Neural cell (in vitro differentiated cells): ENCODE measurements around the gene PBX1. TPM values are rescaled to one million over a fixed set of nuclear protein-coding genes. Genes with fewer than 3 reads are reported as not detected.

Source experiments
- H2AFZ ChIP-seq: fragments of 200-600, 300-800 bp; sonication (generic), shearing (Covaris generic); 2 replicates; pipeline ENCODE4 v1.6.0; 2014; ENCODE audit warnings: low read depth, mild to moderate bottlenecking, antibody characterized with exemption, low read length, moderate library complexity
- H3F3A ChIP-seq: fragments of 200-600 bp; shearing (Covaris generic); 2 replicates; pipeline ENCODE4 v1.6.1; 2016; ENCODE audit warnings: mild to moderate bottlenecking, moderate library complexity, mixed read lengths, antibody characterized with exemption, low read length; ENCODE audit not compliant: insufficient read depth, poor library complexity, severe bottlenecking
- H3K27ac ChIP-seq: fragments of 200-600, 300-800 bp; sonication (generic), shearing (Covaris generic); 2 replicates; pipeline ENCODE4 v1.5.1; 2014; ENCODE audit warnings: mild to moderate bottlenecking, low read length, moderate library complexity
- H3K27me3 ChIP-seq: fragments of 300-800, 200-600 bp; sonication (generic), shearing (Covaris generic); 2 replicates; pipeline ENCODE4 v1.6.0; 2014; ENCODE audit warnings: mild to moderate bottlenecking, low read depth, low read length, moderate library complexity; ENCODE audit not compliant: insufficient read depth
- H3K36me3 ChIP-seq: fragments of 300-800, 200-600 bp; sonication (generic), shearing (Covaris generic); 2 replicates; pipeline ENCODE4 v1.5.1; 2014; ENCODE audit warnings: mild to moderate bottlenecking, antibody characterized with exemption, low read length, moderate library complexity; ENCODE audit not compliant: insufficient read depth
- H3K4me2 ChIP-seq: fragments of 300-800, 200-600 bp; sonication (generic), shearing (Covaris generic); 2 replicates; pipeline ENCODE4 v1.6.0; 2014; ENCODE audit warnings: mild to moderate bottlenecking, low read length
- H3K4me3 ChIP-seq: fragments of 300-800, 200-600 bp; sonication (generic), shearing (Covaris generic); 2 replicates; pipeline ENCODE4 v1.5.1; 2014; ENCODE audit warnings: mild to moderate bottlenecking, low read length, moderate library complexity
- H3K79me2 ChIP-seq: fragments of 200-600 bp; shearing (Covaris generic); replicated peaks from 2 replicates; pipeline ENCODE4 v1.6.0; 2014; ENCODE audit warnings: mild to moderate bottlenecking, low read length, moderate library complexity; ENCODE audit not compliant: insufficient read depth
- H3K9ac ChIP-seq: fragments of 300-800, 200-600 bp; sonication (generic), shearing (Covaris generic); 2 replicates; pipeline ENCODE4 v1.6.1; 2016; ENCODE audit warnings: mild to moderate bottlenecking, low read length, mixed read lengths
- H3K9me2 ChIP-seq: fragments of 200-600 bp; shearing (Covaris generic); 2 replicates; pipeline ENCODE4 v1.6.1; 2016; ENCODE audit warnings: mild to moderate bottlenecking, low read length, mixed read lengths; ENCODE audit not compliant: insufficient read depth
- H3K9me3 ChIP-seq: fragments of 200-600, 300-800 bp; sonication (generic), shearing (Covaris generic); 2 replicates; pipeline ENCODE4 v1.6.1; 2016; ENCODE audit warnings: mild to moderate bottlenecking, mixed run types, low read length, moderate library complexity, mixed read lengths
- H4K20me1 ChIP-seq: fragments of 200-600 bp; shearing (Covaris generic); 2 replicates; pipeline ENCODE4 v1.6.1; 2016; ENCODE audit warnings: mild to moderate bottlenecking, mixed run types; ENCODE audit not compliant: insufficient read depth
- EP300 ChIP-seq: fragments of 450-650 bp; conservative IDR thresholded peaks from 2 replicates; pipeline ENCODE4 v1.6.1; 2014; ENCODE audit warnings: antibody characterized with exemption, mild to moderate bottlenecking, moderate library complexity; ENCODE audit not compliant: poor library complexity, severe bottlenecking
- EZH2 ChIP-seq: fragments of 200-600, 300-800 bp; shearing (Covaris generic), sonication (generic); IDR thresholded peaks from 2 replicates; pipeline ENCODE4 v1.6.1; 2014; ENCODE audit warnings: antibody characterized with exemption, low read length, borderline replicate concordance, mild to moderate bottlenecking; ENCODE audit not compliant: insufficient read depth, poor library complexity, severe bottlenecking
- MXI1 ChIP-seq: fragments of 450-650 bp; conservative IDR thresholded peaks from 2 replicates; pipeline ENCODE4 v1.6.1; 2014; ENCODE audit warnings: antibody characterized with exemption, mild to moderate bottlenecking; ENCODE audit not compliant: poor library complexity, severe bottlenecking
- POLR2AphosphoS5 ChIP-seq: IDR thresholded peaks from 2 replicates; pipeline ENCODE4 v1.6.1; 2012
- RAD21 ChIP-seq: fragments of 450-650 bp; conservative IDR thresholded peaks from 2 replicates; pipeline ENCODE4 v1.6.1; 2014; ENCODE audit warnings: antibody characterized with exemption, mild to moderate bottlenecking, moderate library complexity
- SMC3 ChIP-seq: fragments of 450-650 bp; conservative IDR thresholded peaks from 2 replicates; pipeline ENCODE4 v1.6.1; 2014; ENCODE audit warnings: antibody characterized with exemption, mild to moderate bottlenecking, moderate library complexity; ENCODE audit not compliant: poor library complexity
- TAF1 ChIP-seq: IDR thresholded peaks from 2 replicates; pipeline ENCODE4 v1.6.1; 2012; ENCODE audit warnings: low read depth
- polyA plus RNA-seq: library from polyadenylated mRNA; depleted of rRNA; stranded (reverse); fragments of >200 nt; gene quantifications from 2 replicates; pipeline ENCODE4 v1.2.3, GENCODE V29; 2014
- TF ChIP-seq, protein P1 (sequence below): IDR thresholded peaks from 2 replicates; pipeline ENCODE4 v1.6.1; 2012; ENCODE audit warnings: borderline replicate concordance
- TF ChIP-seq, protein P2 (sequence below): fragments of 450-650 bp; IDR thresholded peaks from 2 replicates; pipeline ENCODE4 v1.5.1; 2014; ENCODE audit warnings: antibody characterized with exemption, mild to moderate bottlenecking, moderate library complexity; ENCODE audit not compliant: poor library complexity, severe bottlenecking

PBX1 gene
- polyA plus RNA-seq, 1 donor from 2014 or later, result 42.4 TPM

DNA sequence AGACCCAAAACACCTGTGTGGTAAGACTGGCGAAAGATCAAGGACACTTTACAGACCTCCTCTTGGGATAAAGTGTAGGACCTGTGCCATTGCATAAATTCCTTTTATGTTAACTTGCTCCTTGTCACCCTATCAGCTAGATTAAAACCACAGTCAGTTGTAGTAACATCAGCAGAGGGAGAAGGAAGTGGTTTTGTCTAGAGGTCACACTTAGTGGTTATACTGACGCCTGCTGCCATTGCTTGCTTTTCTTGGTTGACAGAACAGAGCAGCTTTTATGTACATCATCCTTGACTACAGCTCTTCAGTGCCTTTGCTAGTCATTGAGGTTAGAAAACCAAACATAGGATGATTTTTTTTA lies 101.4 kb downstream of the PBX1 start:
- TF ChIP-seq, protein P1, sequence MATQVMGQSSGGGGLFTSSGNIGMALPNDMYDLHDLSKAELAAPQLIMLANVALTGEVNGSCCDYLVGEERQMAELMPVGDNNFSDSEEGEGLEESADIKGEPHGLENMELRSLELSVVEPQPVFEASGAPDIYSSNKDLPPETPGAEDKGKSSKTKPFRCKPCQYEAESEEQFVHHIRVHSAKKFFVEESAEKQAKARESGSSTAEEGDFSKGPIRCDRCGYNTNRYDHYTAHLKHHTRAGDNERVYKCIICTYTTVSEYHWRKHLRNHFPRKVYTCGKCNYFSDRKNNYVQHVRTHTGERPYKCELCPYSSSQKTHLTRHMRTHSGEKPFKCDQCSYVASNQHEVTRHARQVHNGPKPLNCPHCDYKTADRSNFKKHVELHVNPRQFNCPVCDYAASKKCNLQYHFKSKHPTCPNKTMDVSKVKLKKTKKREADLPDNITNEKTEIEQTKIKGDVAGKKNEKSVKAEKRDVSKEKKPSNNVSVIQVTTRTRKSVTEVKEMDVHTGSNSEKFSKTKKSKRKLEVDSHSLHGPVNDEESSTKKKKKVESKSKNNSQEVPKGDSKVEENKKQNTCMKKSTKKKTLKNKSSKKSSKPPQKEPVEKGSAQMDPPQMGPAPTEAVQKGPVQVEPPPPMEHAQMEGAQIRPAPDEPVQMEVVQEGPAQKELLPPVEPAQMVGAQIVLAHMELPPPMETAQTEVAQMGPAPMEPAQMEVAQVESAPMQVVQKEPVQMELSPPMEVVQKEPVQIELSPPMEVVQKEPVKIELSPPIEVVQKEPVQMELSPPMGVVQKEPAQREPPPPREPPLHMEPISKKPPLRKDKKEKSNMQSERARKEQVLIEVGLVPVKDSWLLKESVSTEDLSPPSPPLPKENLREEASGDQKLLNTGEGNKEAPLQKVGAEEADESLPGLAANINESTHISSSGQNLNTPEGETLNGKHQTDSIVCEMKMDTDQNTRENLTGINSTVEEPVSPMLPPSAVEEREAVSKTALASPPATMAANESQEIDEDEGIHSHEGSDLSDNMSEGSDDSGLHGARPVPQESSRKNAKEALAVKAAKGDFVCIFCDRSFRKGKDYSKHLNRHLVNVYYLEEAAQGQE, result no peak
- no peak for TF ChIP-seq POLR2AphosphoS5
- H3K9me3 ChIP-seq, result no peaks in the 10 kb centered on the region
- H3K9me2 ChIP-seq, result no peaks in the 10 kb centered on the region
- no peak overlapping the region for H3K27ac ChIP-seq
- peaks cover 82% of the 10 kb centered on the region for H3K79me2 ChIP-seq
- no peaks in the 10 kb centered on the region for H3K36me3 ChIP-seq
- H4K20me1 ChIP-seq, result no peaks in the 10 kb centered on the region
- H3K27me3 ChIP-seq, result no peaks in the 10 kb centered on the region
- no peak overlapping the region for H3K9ac ChIP-seq
- H3F3A ChIP-seq, result no peaks in the 10 kb centered on the region
- H3K4me3 ChIP-seq, result no peak overlapping the region
- no peak overlapping the region for H3K4me2 ChIP-seq
- no peak overlapping the region for H2AFZ ChIP-seq

DNA sequence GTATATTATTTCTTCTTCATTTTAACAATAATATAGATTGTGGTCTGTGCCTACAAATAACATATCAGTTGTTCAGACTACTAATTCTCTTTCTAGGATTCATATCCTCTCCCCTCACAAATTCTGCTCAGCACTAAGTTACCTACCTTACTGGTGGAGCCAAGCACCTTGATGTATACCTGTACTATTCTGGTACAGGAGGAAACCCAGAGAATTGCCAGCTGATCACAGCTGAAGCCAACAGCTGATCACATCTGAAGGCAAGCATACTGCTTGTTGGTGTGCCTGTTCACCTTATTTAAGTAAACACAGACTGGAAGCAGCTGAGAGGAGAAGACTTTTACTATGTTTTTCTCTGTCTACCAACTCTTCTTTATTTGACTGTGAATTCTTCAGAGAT lies 101.8 kb downstream of the PBX1 start:
- Histone ChIP-seq H4K20me1 (no peaks in the 10 kb centered on the region), H3K79me2 (peaks cover 82% of the 10 kb centered on the region)

More for the DNA sequence above, 101.8 kb downstream of the PBX1 start:
- Histone ChIP-seq H2AFZ (no peak overlapping the region), H3K9me3 (no peaks in the 10 kb centered on the region), H3K9ac (no peak overlapping the region), H3K36me3 (no peaks in the 10 kb centered on the region), H3F3A (no peaks in the 10 kb centered on the region), H3K9me2 (no peaks in the 10 kb centered on the region), H3K4me2 (no peak overlapping the region), H3K27me3 (no peaks in the 10 kb centered on the region), H3K4me3 (no peak overlapping the region), H3K27ac (no peak overlapping the region)
- TF ChIP-seq, protein P2, sequence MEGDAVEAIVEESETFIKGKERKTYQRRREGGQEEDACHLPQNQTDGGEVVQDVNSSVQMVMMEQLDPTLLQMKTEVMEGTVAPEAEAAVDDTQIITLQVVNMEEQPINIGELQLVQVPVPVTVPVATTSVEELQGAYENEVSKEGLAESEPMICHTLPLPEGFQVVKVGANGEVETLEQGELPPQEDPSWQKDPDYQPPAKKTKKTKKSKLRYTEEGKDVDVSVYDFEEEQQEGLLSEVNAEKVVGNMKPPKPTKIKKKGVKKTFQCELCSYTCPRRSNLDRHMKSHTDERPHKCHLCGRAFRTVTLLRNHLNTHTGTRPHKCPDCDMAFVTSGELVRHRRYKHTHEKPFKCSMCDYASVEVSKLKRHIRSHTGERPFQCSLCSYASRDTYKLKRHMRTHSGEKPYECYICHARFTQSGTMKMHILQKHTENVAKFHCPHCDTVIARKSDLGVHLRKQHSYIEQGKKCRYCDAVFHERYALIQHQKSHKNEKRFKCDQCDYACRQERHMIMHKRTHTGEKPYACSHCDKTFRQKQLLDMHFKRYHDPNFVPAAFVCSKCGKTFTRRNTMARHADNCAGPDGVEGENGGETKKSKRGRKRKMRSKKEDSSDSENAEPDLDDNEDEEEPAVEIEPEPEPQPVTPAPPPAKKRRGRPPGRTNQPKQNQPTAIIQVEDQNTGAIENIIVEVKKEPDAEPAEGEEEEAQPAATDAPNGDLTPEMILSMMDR, result no peak
- TF ChIP-seq RAD21 (no peak), POLR2AphosphoS5 (no peak), EP300 (no peak), SMC3 (no peak), EZH2 (no peak), TAF1 (no peak), MXI1 (no peak)
- TF ChIP-seq, protein P1, result no peak
